Measurements from ENCODE around the gene ALKBH2. TPM values are rescaled to one million over a fixed set of nuclear protein-coding genes. Genes with fewer than 3 reads are reported as not detected.

The ALKBH2 gene
- total RNA-seq, 4 donors from 2014 or later = 17.6 to 36.5 (median 26.0) TPM

- WGBS, 2 donors = 85 to 88% methylated on average over 5 of the region's 5 CpGs
- no peak for TF ChIP-seq POLR2A (IDR thresholded peaks at IDR 0.05)
- no peak for TF ChIP-seq CTCF (IDR thresholded peaks at IDR 0.05)
- intact Hi-C loops (cut with DNase I; ENCODE audit: low total_unique reads) = no loop called here
- no peak overlapping the region for H3K4me3 ChIP-seq (ENCODE audit: low read depth, poor library complexity, severe bottlenecking)
- DNase-seq (ENCODE audit: low spot score in 2 of 2) = no peak
These were observed 49.0 kb downstream of the ALKBH2 start for GRCh38 chr12:109044241-109044640.

Other genes starting within 250 kb of the ALKBH2 start
- gene SSH1, start 235.9 kb downstream of the ALKBH2 start, total RNA-seq = 10 to 100 TPM in 3 of 4 donors, 1 to 10 TPM in 1; 7.3 to 15.1 (median 13.1) TPM
- gene DAO, start 213.4 kb downstream of the ALKBH2 start, total RNA-seq = not detected
- not detected for gene SVOP, start 72.4 kb downstream of the ALKBH2 start, total RNA-seq
- gene USP30, start 40.9 kb downstream of the ALKBH2 start, total RNA-seq = 10 to 100 TPM; 11.5 to 29.5 (median 22.2) TPM
- gene UNG, start 4.1 kb upstream of the ALKBH2 start, total RNA-seq = 10 to 100 TPM; 31.9 to 57.5 (median 46.9) TPM
- gene ACACB, start 23.1 kb upstream of the ALKBH2 start, total RNA-seq = 10 to 100 TPM; 19.6 to 38.2 (median 25.8) TPM
- gene FOXN4, start 215.8 kb upstream of the ALKBH2 start, total RNA-seq = under 1 TPM in 2 of 4 donors, not detected in 2; 0.10 to 0.12 TPM

Measured in lower leg skin (tissue), 4 donors.